GM06990 (cell line): ENCODE data around the gene ECM1.

Source experiments
- DNase-seq: peaks from one replicate; pipeline ENCODE4 v3.0.0-alpha.2; 2011; ENCODE audit not compliant: insufficient read length; ENCODE audit errors: extremely low read depth
- H3K27me3 ChIP-seq: replicated peaks from 2 replicates; pipeline ENCODE4 v1.6.0; 2011; ENCODE audit warnings: low read length; ENCODE audit not compliant: control insufficient read depth, insufficient read depth
- H3K36me3 ChIP-seq: 2 replicates; pipeline ENCODE4 v1.5.1; 2011; ENCODE audit warnings: low read length; ENCODE audit not compliant: control insufficient read depth, insufficient read depth
- H3K4me3 ChIP-seq: replicated peaks from 2 replicates; pipeline ENCODE4 v1.5.1; 2011; ENCODE audit warnings: low read depth, mild to moderate bottlenecking, control low read depth, low read length
- CTCF ChIP-seq: IDR thresholded peaks from 2 replicates; pipeline ENCODE4 v1.5.1; 2011; ENCODE audit warnings: low read length, control low read depth, mild to moderate bottlenecking, inconsistent platforms; ENCODE audit not compliant: insufficient read depth, poor library complexity, severe bottlenecking

Gene ECM1

DNA sequence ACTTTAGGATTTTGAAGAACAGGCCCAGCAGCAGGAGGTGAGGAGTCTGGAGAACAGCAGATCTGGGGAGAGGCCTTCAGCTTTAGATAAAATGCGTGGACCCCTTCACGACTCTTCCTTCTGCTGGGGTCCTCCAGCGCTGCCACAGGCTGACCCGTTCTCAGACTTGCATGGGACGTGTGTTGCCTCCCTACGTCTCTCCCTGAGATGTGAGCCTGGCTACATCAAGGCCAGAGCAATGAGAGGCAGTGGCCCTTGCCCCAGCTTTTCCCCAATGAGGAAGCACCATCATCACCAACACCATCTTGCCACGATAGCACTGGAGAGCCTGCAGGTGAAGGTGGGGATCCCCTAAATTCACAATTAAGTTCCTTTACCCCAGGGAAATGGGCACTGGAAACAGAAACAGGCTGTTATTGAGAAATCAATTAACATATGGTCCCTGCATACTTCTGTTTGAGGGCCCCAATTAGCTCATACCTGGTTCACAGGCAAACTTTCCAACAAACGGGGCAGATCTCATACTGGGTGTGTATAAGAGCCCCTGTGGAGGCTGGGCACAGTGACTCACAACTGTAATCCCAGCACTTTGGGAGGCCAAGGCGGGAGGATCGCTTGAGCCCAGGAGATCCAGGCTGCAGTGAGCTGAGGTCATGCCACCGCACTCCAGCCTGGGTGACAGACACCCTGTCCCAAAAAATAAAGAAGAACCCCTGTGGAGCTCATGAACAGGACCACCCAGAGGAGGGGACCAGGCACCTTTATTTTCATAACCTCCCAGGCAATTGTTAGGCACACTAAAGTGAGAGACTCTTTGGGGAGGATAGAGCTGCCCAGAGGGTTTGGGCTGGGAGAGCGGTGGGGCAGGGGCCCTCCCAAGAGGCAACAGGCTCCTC lies 29.2 kb downstream of the ECM1 start:
- Histone ChIP-seq H3K36me3 (no peaks in the 10 kb centered on the region), H3K4me3 (no peak overlapping the region), H3K27me3 (no peaks in the 10 kb centered on the region)
- no peak for TF ChIP-seq CTCF
- no peak for DNase-seq

GRCh38 chr1:150537732-150538684 lies 30.1 kb downstream of the ECM1 start:
- no peak for TF ChIP-seq CTCF
- Histone ChIP-seq H3K36me3 (no peaks in the 10 kb centered on the region), H3K4me3 (no peak overlapping the region), H3K27me3 (no peaks in the 10 kb centered on the region)
- no peak for DNase-seq

GRCh38 chr1:150543500-150544143 lies 35.7 kb downstream of the ECM1 start:
- no peak for DNase-seq

GRCh38 chr1:150544204-150544603 lies 36.3 kb downstream of the ECM1 start:
- Histone ChIP-seq H3K4me3 (no peak overlapping the region), H3K27me3 (no peaks in the 10 kb centered on the region), H3K36me3 (no peaks in the 10 kb centered on the region)
- no peak for TF ChIP-seq CTCF
- no peak for DNase-seq

More at GRCh38 chr1:150543500-150544143, 35.7 kb downstream of the ECM1 start:
- H3K4me3 ChIP-seq, result no peak overlapping the region
- H3K27me3 ChIP-seq, result no peaks in the 10 kb centered on the region
- no peak for TF ChIP-seq CTCF
- no peaks in the 10 kb centered on the region for H3K36me3 ChIP-seq

GRCh38 chr1:150545486-150546032 lies 37.6 kb downstream of the ECM1 start:
- Histone ChIP-seq H3K4me3 (no peak overlapping the region), H3K36me3 (no peaks in the 10 kb centered on the region), H3K27me3 (no peaks in the 10 kb centered on the region)
- no peak for TF ChIP-seq CTCF
- DNase-seq, result no peak
